H9 (cell line): ENCODE results near the gene DLD. TPM values are rescaled to one million over a fixed set of nuclear protein-coding genes. Genes with fewer than 3 reads are reported as not detected.
"Not testable (repeated sequence)": the region's sequence is repeated elsewhere in the genome, so short reads cannot be mapped to it uniquely, and the experiment has no call there.

Experiments used
- DNase-seq: peaks from one replicate; pipeline ENCODE4 v3.0.0-alpha.2; 2017
- H2AFZ ChIP-seq: one replicate; pipeline ENCODE4 v1.6.1; 2013; ENCODE audit warnings: mild to moderate bottlenecking, low read length, control low read depth, moderate library complexity
- H2AK5ac ChIP-seq: 2 replicates; pipeline ENCODE4 v1.6.1; 2013; ENCODE audit warnings: low read length, control low read depth, mixed read lengths; ENCODE audit not compliant: insufficient read length
- H2BK120ac ChIP-seq: one replicate; pipeline ENCODE4 v1.6.1; 2013; ENCODE audit warnings: low read depth, mild to moderate bottlenecking, low read length, control low read depth, inconsistent platforms; ENCODE audit not compliant: poor library complexity, severe bottlenecking
- H2BK12ac ChIP-seq: 2 replicates; pipeline ENCODE4 v1.6.1; 2013; ENCODE audit warnings: low read length, control low read depth, mixed read lengths, low read depth; ENCODE audit not compliant: insufficient read length
- H2BK15ac ChIP-seq: 2 replicates; pipeline ENCODE4 v1.6.1; 2013; ENCODE audit warnings: low read depth, low read length, control low read depth
- H2BK20ac ChIP-seq: one replicate; pipeline ENCODE4 v1.6.1; 2013; ENCODE audit warnings: low read depth, mild to moderate bottlenecking, low read length, control low read depth, inconsistent platforms; ENCODE audit not compliant: poor library complexity, severe bottlenecking
- H2BK5ac ChIP-seq: 2 replicates; pipeline ENCODE4 v1.6.1; 2013; ENCODE audit warnings: low read length, control low read depth, mixed read lengths; ENCODE audit not compliant: insufficient read length
- H3K14ac ChIP-seq: 2 replicates; pipeline ENCODE4 v1.6.1; 2013; ENCODE audit warnings: low read length, control low read depth; ENCODE audit not compliant: insufficient read depth
- H3K18ac ChIP-seq: 2 replicates; pipeline ENCODE4 v1.6.1; 2013; ENCODE audit warnings: low read depth, mild to moderate bottlenecking, mixed read lengths, low read length, control low read depth; ENCODE audit not compliant: insufficient read length
- H3K23ac ChIP-seq: 2 replicates; pipeline ENCODE4 v1.6.1; 2013; ENCODE audit warnings: low read length, control low read depth, mixed read lengths, low read depth; ENCODE audit not compliant: insufficient read length
- H3K23me2 ChIP-seq: 2 replicates; pipeline ENCODE4 v1.6.1; 2013; ENCODE audit warnings: low read depth, mild to moderate bottlenecking, mixed read lengths, low read length, control low read depth; ENCODE audit not compliant: insufficient read length, poor library complexity, severe bottlenecking
- H3K27ac ChIP-seq: 2 replicates; pipeline ENCODE4 v1.5.1; 2013; ENCODE audit warnings: low read length, control low read depth, mixed read lengths, low read depth; ENCODE audit not compliant: insufficient read length
- H3K27me3 ChIP-seq: 2 replicates; pipeline ENCODE4 v1.6.1; 2013; ENCODE audit warnings: low read length, control low read depth, inconsistent platforms; ENCODE audit not compliant: insufficient read depth
- H3K4ac ChIP-seq: 2 replicates; pipeline ENCODE4 v1.6.1; 2013; ENCODE audit warnings: low read depth, mild to moderate bottlenecking, control low read depth, inconsistent platforms, low read length, moderate library complexity
- H3K4me1 ChIP-seq: 2 replicates; pipeline ENCODE4 v1.6.1; 2013; ENCODE audit warnings: low read length, control low read depth, inconsistent platforms; ENCODE audit not compliant: insufficient read depth
- H3K4me2 ChIP-seq: 2 replicates; pipeline ENCODE4 v1.6.1; 2013; ENCODE audit warnings: low read length, control low read depth, mixed read lengths; ENCODE audit not compliant: insufficient read length, insufficient read depth
- H3K56ac ChIP-seq: 2 replicates; pipeline ENCODE4 v1.6.1; 2013; ENCODE audit warnings: low read depth, mild to moderate bottlenecking, mixed read lengths, low read length, control low read depth; ENCODE audit not compliant: insufficient read length
- H3K79me1 ChIP-seq: 2 replicates; pipeline ENCODE4 v1.6.1; 2013; ENCODE audit warnings: low read depth, mild to moderate bottlenecking, moderate library complexity, low read length, control low read depth, inconsistent platforms; ENCODE audit not compliant: insufficient read depth, poor library complexity, severe bottlenecking
- H3K79me2 ChIP-seq: 2 replicates; pipeline ENCODE4 v1.6.1; 2013; ENCODE audit warnings: low read length, control low read depth, inconsistent platforms; ENCODE audit not compliant: insufficient read depth
- H3K9ac ChIP-seq: 2 replicates; pipeline ENCODE4 v1.6.1; 2013; ENCODE audit warnings: low read length, control low read depth, mixed read lengths; ENCODE audit not compliant: insufficient read length; ENCODE audit errors: extremely low read depth
- H3K9me3 ChIP-seq: one replicate; pipeline ENCODE4 v1.6.1; 2013; ENCODE audit warnings: low read depth, low read length, inconsistent platforms; ENCODE audit not compliant: control insufficient read depth
- H3T11ph ChIP-seq: one replicate; pipeline ENCODE4 v1.6.1; 2013; ENCODE audit warnings: mild to moderate bottlenecking, low read length, control low read depth, inconsistent platforms
- H4K20me1 ChIP-seq: one replicate; pipeline ENCODE4 v1.6.1; 2013; ENCODE audit not compliant: control insufficient read depth, insufficient read length, insufficient read depth
- H4K5ac ChIP-seq: 2 replicates; pipeline ENCODE4 v1.6.1; 2013; ENCODE audit warnings: low read depth, mild to moderate bottlenecking, mixed read lengths, low read length, control low read depth; ENCODE audit not compliant: insufficient read length
- H4K8ac ChIP-seq: replicated peaks from 2 replicates; pipeline ENCODE4 v1.6.1; 2013; ENCODE audit warnings: low read length, control low read depth, mixed read lengths, low read depth; ENCODE audit not compliant: insufficient read length
- H4K91ac ChIP-seq: 2 replicates; pipeline ENCODE4 v1.6.1; 2013; ENCODE audit warnings: low read depth, mild to moderate bottlenecking, moderate library complexity, mixed read lengths, low read length, control low read depth; ENCODE audit not compliant: insufficient read length
- H3K27ac Mint-ChIP-seq, 3 experiments: 2 replicates in 2 of 3; 3 replicates in 1 of 3; pipeline ENCODE4 v1.8.0; 2020 to 2021; ENCODE audit warnings: mixed read lengths in 3 of 3, mild to moderate bottlenecking in 1 of 3, moderate library complexity in 1 of 3
- H3K27me3 Mint-ChIP-seq: 2 replicates; pipeline ENCODE4 v1.8.0; 2021; ENCODE audit warnings: low read depth, mild to moderate bottlenecking, moderate library complexity, mixed read lengths
- H3K36me3 Mint-ChIP-seq, 3 experiments: 2 replicates in 2 of 3; 3 replicates in 1 of 3; pipeline ENCODE4 v1.8.0; 2020 to 2021; ENCODE audit warnings: low read depth in 3 of 3, mixed read lengths in 3 of 3; ENCODE audit not compliant: insufficient read depth in 1 of 3
- H3K4me1 Mint-ChIP-seq, 2 experiments: 2 replicates each; pipeline ENCODE4 v1.8.0; 2020; ENCODE audit warnings: mixed read lengths in 2 of 2
- H3K4me3 Mint-ChIP-seq, 2 experiments: 2 replicates in 1 of 2; 3 replicates in 1 of 2; pipeline ENCODE4 v1.8.0; 2020 to 2021; ENCODE audit warnings: mild to moderate bottlenecking in 2 of 2, mixed read lengths in 2 of 2, moderate library complexity in 1 of 2
- H3K9me3 Mint-ChIP-seq, 2 experiments: 2 replicates in 1 of 2; 3 replicates in 1 of 2; pipeline ENCODE4 v1.8.0; 2020; ENCODE audit warnings: mild to moderate bottlenecking in 2 of 2, mixed read lengths in 2 of 2, moderate library complexity in 1 of 2
- WGBS: extraction: QIAGEN DNeasy Blood & Tissue Kit; methylation state at CpG from one replicate; pipeline ENCODE4 v1.1.7; 2013; ENCODE audit warnings: missing lambda C conversion rate, low lambda C conversion rate, mixed read lengths; ENCODE audit not compliant: insufficient read length; ENCODE audit errors: extremely low coverage; 5-methylcytosine and 5-hydroxymethylcytosine counted together
- total RNA-seq: library from RNA; stranded (reverse); gene quantifications from 2 replicates; pipeline ENCODE4 v1.2.1, GENCODE V29; 2021
- TF ChIP-seq, protein P1 (sequence below): fragments of 200-600 bp; sonication (generic); conservative IDR thresholded peaks from 3 replicates; pipeline ENCODE4 v1.8.0; 2021; ENCODE audit warnings: antibody characterized with exemption, mild to moderate bottlenecking

Gene DLD
- total RNA-seq, 1 experiment from 2014 or later: 93.7 TPM

DNA sequence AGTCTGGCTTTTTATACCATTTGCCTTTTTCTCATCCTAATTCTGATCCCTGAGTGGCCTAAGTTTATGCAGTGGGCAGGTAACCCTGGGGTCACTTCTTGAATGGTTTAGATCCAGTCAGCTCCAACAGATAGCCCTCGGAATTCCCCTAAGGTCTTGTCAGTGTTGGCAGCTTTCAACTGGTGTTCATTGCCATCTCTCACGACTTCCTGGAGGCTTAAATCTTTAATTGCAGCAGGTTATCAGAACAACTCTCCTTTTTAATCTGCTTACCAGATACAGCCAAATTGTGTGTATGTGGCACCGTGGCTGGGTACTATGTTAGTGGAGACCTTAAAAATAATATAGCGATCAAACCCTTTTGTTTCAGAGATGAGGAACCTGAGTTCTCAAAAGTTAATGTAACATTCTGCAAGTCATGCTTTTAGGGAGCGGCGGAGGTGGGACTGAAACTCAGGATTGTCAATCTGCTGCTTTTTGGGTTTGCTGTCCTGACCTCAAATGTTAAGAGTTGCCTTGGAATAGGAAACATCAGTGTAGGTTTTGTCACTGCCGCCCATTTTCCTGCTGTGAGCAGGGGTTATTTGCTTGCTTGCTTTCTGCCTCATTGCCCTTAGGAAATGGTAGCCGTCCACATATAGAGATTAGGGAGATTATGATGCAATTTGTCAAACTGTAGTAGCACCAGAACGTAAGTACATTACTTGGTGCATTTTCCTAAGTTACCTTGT, 818 bp downstream of the DLD start:
- no peak overlapping the region for H4K91ac ChIP-seq
- peaks cover 4% of the 10 kb centered on the region for H3K79me1 ChIP-seq
- no peak overlapping the region for H2BK120ac ChIP-seq
- Mint-ChIP-seq H3K36me3 (peaks cover 6 to 33% (median 31%) of the 10 kb centered on the region in 3 experiments; a peak in 6 of 7 replicates), H3K4me1 (peaks cover 15 to 16% of the 10 kb centered on the region in 2 experiments), H3K9me3 (peaks cover 0 to 7% of the 10 kb centered on the region in 2 experiments; a peak in 1 of 5 replicates), H3K4me3 (peak overlapping the region; percentile 94 to 99), H3K27ac (peak overlapping the region in 2 of 3 experiments; percentile 36 to 92; a peak in 3 of 7 replicates), H3K27me3 (no peaks in the 10 kb centered on the region; the same call in 1 of the 2 replicates)
- H3K9ac ChIP-seq: peak overlapping the region; percentile 57
- peak overlapping the region; percentile 96 for H3K4me2 ChIP-seq
- no peak overlapping the region for H3K18ac ChIP-seq
- no peak overlapping the region for H3K4ac ChIP-seq
- no peak overlapping the region for H3T11ph ChIP-seq
- no CpG with 5 or more reads among the region's 9 CpGs for WGBS
- no peak overlapping the region for H3K23ac ChIP-seq
- peaks cover 3% of the 10 kb centered on the region; the same call in 1 of the 2 replicates for H3K79me2 ChIP-seq
- peaks cover 8% of the 10 kb centered on the region for H3K23me2 ChIP-seq
- no peaks in the 10 kb centered on the region for H3K9me3 ChIP-seq
- no peak overlapping the region for H2BK5ac ChIP-seq
- H3K14ac ChIP-seq: peak overlapping the region; percentile 74
- H4K20me1 ChIP-seq: no peaks in the 10 kb centered on the region
- H4K5ac ChIP-seq: no peak overlapping the region
- H2BK20ac ChIP-seq: no peak overlapping the region
- H2BK15ac ChIP-seq: no peak overlapping the region
- no peak overlapping the region for H3K56ac ChIP-seq
- H2BK12ac ChIP-seq: no peak overlapping the region
- H2AFZ ChIP-seq: no peak overlapping the region
- TF ChIP-seq, protein P1, sequence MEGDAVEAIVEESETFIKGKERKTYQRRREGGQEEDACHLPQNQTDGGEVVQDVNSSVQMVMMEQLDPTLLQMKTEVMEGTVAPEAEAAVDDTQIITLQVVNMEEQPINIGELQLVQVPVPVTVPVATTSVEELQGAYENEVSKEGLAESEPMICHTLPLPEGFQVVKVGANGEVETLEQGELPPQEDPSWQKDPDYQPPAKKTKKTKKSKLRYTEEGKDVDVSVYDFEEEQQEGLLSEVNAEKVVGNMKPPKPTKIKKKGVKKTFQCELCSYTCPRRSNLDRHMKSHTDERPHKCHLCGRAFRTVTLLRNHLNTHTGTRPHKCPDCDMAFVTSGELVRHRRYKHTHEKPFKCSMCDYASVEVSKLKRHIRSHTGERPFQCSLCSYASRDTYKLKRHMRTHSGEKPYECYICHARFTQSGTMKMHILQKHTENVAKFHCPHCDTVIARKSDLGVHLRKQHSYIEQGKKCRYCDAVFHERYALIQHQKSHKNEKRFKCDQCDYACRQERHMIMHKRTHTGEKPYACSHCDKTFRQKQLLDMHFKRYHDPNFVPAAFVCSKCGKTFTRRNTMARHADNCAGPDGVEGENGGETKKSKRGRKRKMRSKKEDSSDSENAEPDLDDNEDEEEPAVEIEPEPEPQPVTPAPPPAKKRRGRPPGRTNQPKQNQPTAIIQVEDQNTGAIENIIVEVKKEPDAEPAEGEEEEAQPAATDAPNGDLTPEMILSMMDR: no peak
- DNase-seq: no peak
- H2AK5ac ChIP-seq: no peak overlapping the region
- H3K4me1 ChIP-seq: no peaks in the 10 kb centered on the region
- H3K27ac ChIP-seq: no peak overlapping the region
- no peak overlapping the region for H4K8ac ChIP-seq
- no peaks in the 10 kb centered on the region for H3K27me3 ChIP-seq

DNA sequence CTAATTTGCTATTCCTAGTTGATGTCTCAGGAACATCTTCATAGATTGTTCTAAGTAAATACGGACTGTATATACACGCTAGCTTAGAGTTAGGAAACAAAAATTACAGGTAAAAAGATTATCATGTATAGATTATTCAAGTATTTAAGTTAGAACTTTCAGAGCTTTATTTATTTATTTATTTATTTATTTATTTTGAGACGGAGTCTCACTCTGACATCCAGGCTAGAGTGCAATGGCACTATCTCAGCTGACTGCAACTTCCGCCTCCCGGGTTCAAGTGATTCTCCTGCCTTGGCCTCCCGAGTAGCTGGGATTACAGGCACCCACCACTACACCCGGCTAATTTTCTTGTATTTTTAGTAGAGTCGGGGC, 1.4 kb downstream of the DLD start:
- not testable (repeated sequence) for H3K9me3 Mint-ChIP-seq, H2AK5ac ChIP-seq, H3K9ac ChIP-seq, H2BK120ac ChIP-seq, DNase-seq, H3K23me2 ChIP-seq, H2BK15ac ChIP-seq, H3K4ac ChIP-seq, H3K27ac Mint-ChIP-seq, H3K79me2 ChIP-seq, H2BK12ac ChIP-seq, H4K91ac ChIP-seq, H2AFZ ChIP-seq, H3K79me1 ChIP-seq, H3K4me1 ChIP-seq, H3K56ac ChIP-seq, H3K27ac ChIP-seq, H3T11ph ChIP-seq, H3K14ac ChIP-seq, H3K9me3 ChIP-seq, H3K23ac ChIP-seq, H3K27me3 ChIP-seq, H3K18ac ChIP-seq, H2BK5ac ChIP-seq, H4K20me1 ChIP-seq, H4K8ac ChIP-seq, H3K27me3 Mint-ChIP-seq, H4K5ac ChIP-seq, H2BK20ac ChIP-seq
- Mint-ChIP-seq H3K4me3 (peak overlapping the region; percentile 94 to 99), H3K4me1 (peaks cover 15 to 16% of the 10 kb centered on the region in 2 experiments), H3K36me3 (peaks cover 6 to 37% (median 31%) of the 10 kb centered on the region in 3 experiments; a peak in 6 of 7 replicates)
- peak overlapping the region; percentile 96 for H3K4me2 ChIP-seq
- no CpG with 5 or more reads among the region's 8 CpGs for WGBS
